Duodenal mucosa (tissue), 2 donors: ENCODE results near the gene CPM.

ENCODE experiments used
- H3K27ac ChIP-seq: one replicate; pipeline ENCODE4 v1.7.0; 2013; ENCODE audit warnings: low read depth, low read length
- H3K27me3 ChIP-seq, 2 donors: one replicate each; pipeline ENCODE4 v1.7.0; 2013; ENCODE audit warnings: low read length in 2 of 2, control low read depth in 1 of 2; ENCODE audit not compliant: insufficient read depth in 2 of 2, control insufficient read depth in 1 of 2
- H3K36me3 ChIP-seq, 2 donors: one replicate each; pipeline ENCODE4 v1.7.0; 2013; ENCODE audit warnings: low read length in 2 of 2, control low read depth in 1 of 2; ENCODE audit not compliant: insufficient read depth in 2 of 2, control insufficient read depth in 1 of 2
- H3K4me1 ChIP-seq, 2 donors: one replicate each; pipeline ENCODE4 v1.7.0; 2013; ENCODE audit warnings: low read length in 2 of 2, control low read depth in 1 of 2; ENCODE audit not compliant: insufficient read depth in 2 of 2, control insufficient read depth in 1 of 2
- H3K4me3 ChIP-seq, 2 donors: one replicate each; pipeline ENCODE4 v1.7.0; 2013; ENCODE audit warnings: low read length in 2 of 2, low read depth in 1 of 2
- H3K9ac ChIP-seq, 2 donors: one replicate each; pipeline ENCODE4 v1.7.0; 2013; ENCODE audit warnings: low read length in 2 of 2, low read depth in 1 of 2
- H3K9me3 ChIP-seq, 2 donors: one replicate each; pipeline ENCODE4 v1.7.0; 2013; ENCODE audit warnings: low read length in 2 of 2, control low read depth in 1 of 2; ENCODE audit not compliant: control insufficient read depth in 1 of 2

Gene CPM

DNA sequence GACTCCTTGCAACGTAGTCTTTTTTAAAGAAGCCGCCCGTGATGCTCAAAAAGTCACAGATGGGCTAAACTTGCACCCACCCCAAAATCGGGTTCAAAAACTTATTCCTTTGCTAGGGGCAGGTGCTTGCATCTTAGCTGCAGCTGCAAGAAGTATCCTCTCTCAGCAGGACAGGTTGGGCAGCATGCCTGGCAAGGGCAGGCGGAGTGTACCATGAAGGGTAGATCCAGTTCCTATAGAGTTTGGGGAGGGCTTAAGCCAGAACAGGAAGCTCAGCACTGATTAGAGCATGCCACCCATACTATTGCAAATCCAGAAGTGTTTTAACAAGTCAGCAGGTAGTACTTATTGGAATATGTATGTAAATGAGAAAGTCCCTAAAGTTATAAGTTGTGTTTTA, 48.7 kb downstream of the CPM start:
- H3K4me1 ChIP-seq = no peaks in the 10 kb centered on the region
- no peak overlapping the region for H3K27ac ChIP-seq
- no peaks in the 10 kb centered on the region for H3K27me3 ChIP-seq
- no peak overlapping the region for H3K9ac ChIP-seq
- H3K9me3 ChIP-seq = peaks cover 0 to 4% of the 10 kb centered on the region in 2 donors
- H3K4me3 ChIP-seq = no peak overlapping the region
- H3K36me3 ChIP-seq = no peaks in the 10 kb centered on the region

DNA sequence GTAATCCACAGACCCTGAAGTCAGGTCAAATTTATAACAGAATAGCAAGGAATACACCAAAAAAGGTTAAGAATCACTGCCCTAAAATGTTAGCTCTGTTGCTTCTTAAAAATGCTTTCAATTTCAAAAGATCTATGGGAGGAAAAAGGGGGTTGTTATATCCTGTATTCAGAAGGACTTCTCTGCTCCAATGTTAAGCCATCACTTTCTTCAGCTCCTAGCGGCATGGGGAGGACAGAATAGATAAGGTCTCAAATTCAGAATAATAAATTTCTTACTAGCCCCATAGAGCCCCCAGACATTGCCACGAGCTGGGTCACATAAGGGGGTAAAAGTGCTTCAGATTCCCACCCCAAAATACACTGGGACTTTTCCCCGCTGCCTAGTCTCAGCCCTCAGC, 49.8 kb downstream of the CPM start:
- Histone ChIP-seq H3K9ac (no peak overlapping the region), H3K4me1 (no peaks in the 10 kb centered on the region), H3K9me3 (peaks cover 4 to 7% of the 10 kb centered on the region in 2 donors), H3K4me3 (no peak overlapping the region), H3K27ac (no peak overlapping the region), H3K36me3 (no peaks in the 10 kb centered on the region), H3K27me3 (no peaks in the 10 kb centered on the region)

DNA sequence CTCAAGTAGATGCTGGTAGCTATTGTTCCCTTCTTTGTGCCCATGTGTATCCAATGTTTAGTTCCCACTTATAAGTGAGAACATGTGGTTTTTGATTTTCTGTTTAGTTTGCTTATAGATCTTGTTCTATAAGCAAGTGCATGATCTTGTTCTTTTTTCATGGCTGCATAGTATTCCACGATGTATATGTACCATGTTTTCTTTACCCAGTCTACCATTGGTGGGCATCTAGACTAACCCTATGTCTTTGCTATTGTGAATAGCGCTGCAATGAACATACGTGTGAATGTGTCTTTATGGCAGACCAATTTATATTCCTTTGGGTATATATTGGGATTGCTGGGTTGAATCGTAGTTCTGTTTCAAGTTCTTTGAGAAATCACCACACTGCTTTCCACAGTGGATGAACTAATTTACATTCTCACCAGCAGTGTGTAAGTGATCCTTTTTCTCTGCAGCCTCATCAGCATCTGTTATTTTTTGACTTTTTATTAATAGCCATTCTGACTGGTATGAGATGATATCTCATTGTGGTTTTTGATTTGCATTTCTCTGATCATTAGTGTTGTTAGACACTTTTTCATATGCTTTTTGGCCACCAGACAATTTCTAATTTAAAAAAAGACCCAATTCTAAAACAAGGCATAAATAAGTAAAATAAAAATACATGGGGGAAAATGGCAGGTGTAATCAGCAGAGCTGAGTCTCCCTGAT, 50.6 kb downstream of the CPM start:
- Histone ChIP-seq H3K27ac (no peak overlapping the region), H3K9ac (no peak overlapping the region), H3K9me3 (peaks cover 4 to 7% of the 10 kb centered on the region in 2 donors)

DNA sequence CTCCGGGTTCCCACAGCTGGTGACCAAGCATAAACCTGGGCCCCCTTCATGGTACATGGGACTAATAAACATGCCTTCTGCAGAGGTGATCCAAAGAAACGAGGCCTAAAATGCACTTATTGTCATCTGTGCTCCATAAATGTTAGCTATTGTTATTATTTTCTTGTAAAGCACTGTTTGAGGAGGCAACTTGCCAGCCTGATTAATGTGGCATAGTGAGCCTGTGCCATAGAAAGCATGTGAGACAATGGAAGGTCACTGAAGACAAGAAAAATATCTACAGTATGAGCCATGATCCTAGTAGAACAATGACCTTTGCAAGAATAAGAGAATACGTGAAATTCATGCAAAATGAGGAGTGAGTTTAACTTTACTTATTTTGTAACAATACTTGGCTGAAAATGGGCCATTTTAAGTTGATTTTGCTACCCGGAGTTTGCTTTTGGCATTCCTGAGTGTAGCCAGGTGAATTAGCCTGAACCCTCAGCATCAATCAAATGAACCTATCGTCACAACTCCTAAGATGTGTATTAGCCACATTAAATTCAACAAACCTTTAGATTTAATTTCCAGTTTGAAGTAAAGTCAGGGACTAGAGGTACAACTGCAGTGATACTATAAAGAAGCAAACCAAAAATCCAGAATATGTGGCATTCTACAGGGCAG, 52.2 kb downstream of the CPM start:
- no peak overlapping the region for H3K4me3 ChIP-seq
- no peaks in the 10 kb centered on the region for H3K27me3 ChIP-seq
- no peak overlapping the region for H3K9ac ChIP-seq
- no peaks in the 10 kb centered on the region for H3K4me1 ChIP-seq
- H3K9me3 ChIP-seq = peaks cover 4 to 7% of the 10 kb centered on the region in 2 donors
- no peaks in the 10 kb centered on the region for H3K36me3 ChIP-seq
- H3K27ac ChIP-seq = no peak overlapping the region

More for the DNA sequence above, 50.6 kb downstream of the CPM start:
- H3K4me3 ChIP-seq = no peak overlapping the region
- H3K27me3 ChIP-seq = no peaks in the 10 kb centered on the region
- no peaks in the 10 kb centered on the region for H3K36me3 ChIP-seq
- H3K4me1 ChIP-seq = no peaks in the 10 kb centered on the region

DNA sequence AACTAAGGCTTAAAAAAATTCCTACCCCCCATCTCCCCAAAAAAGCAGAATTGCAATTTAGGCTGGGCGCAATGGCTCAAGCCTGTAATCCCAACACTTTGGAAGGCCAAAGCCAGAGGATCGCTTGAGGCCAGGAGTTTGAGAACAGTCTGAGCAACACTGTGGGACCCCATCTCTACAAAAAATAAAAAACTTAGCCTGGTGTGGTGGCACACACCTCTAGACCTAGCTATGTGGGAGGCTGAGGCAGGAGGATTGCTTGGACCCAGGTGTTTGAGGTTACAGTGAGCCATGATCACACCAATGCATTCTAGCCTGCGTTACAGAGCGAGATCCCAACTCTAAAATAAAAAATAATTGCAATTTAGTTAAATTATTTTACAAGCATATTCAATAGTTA, 54.1 kb downstream of the CPM start:
- H3K9ac ChIP-seq = no peak overlapping the region
- peaks cover 4 to 7% of the 10 kb centered on the region in 2 donors for H3K9me3 ChIP-seq
- H3K4me3 ChIP-seq = no peak overlapping the region
- no peak overlapping the region for H3K27ac ChIP-seq
- no peaks in the 10 kb centered on the region for H3K27me3 ChIP-seq
- no peaks in the 10 kb centered on the region for H3K36me3 ChIP-seq
- no peaks in the 10 kb centered on the region for H3K4me1 ChIP-seq

DNA sequence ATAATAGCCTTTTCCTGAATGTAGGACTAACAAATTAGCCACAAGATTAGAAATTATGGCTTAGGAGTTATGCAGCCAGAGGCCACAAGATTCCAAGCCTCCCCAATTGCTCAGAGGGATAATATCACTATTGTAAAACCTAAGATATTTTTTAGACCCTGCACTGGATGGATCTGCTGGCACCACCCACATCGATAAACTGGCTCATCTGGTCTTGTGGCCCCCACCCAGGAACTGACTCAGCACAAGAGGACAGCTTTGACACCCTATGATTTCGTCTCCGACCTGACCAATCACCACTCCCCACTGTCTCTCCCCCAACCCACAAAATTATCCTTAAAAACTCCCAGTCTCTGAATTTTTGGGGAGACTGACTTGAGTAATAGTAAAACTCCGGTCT, 54.7 kb downstream of the CPM start:
- no peak overlapping the region for H3K9ac ChIP-seq
- H3K4me1 ChIP-seq = no peaks in the 10 kb centered on the region
- H3K9me3 ChIP-seq = peaks cover 4 to 7% of the 10 kb centered on the region in 2 donors
- H3K36me3 ChIP-seq = no peaks in the 10 kb centered on the region
- no peak overlapping the region for H3K27ac ChIP-seq
- no peak overlapping the region for H3K4me3 ChIP-seq
- no peaks in the 10 kb centered on the region for H3K27me3 ChIP-seq

DNA sequence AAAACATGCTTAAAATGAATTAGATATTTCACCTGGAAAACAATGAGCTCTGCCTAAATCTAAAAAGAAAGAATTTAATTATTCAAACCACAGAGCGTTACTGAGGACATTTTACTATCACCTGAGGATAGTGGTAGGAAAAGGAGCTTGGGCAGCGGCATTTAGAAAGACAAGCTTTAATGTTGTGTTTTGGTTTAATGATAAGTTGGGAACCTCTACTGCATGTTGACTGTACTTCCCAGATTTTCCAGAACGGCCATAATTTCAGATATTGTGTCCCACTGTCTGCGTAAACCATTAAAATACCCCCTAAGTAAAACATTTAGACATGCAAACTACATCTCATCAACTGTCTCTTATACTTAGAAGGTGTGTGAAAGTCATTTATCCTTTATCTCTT, 55.4 kb downstream of the CPM start:
- H3K27ac ChIP-seq = no peak overlapping the region
- H3K4me3 ChIP-seq = no peak overlapping the region
- H3K27me3 ChIP-seq = no peaks in the 10 kb centered on the region

DNA sequence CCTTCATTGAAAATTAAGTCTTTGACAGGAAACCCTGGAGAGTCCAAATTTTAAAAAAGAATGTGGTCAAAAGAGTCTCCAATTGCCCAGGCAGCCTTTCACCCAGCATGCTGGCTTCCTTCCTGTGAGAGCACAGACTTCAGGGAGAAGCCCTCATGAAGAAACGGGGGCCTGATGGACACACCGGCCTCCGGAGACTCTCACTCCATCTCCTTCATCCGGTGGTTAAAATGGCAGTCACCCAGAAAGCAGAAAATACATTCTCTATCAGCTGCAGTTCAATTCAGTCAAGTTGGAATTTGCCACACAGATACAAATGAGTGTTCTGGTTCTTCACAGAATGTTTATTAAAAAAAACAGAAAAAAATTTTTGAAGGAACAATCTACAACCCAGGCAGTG, 56.5 kb downstream of the CPM start:
- no peak overlapping the region for H3K9ac ChIP-seq
- H3K4me3 ChIP-seq = no peak overlapping the region
- H3K4me1 ChIP-seq = no peaks in the 10 kb centered on the region
- H3K27me3 ChIP-seq = no peaks in the 10 kb centered on the region
- peaks cover 0 to 2% of the 10 kb centered on the region in 2 donors for H3K36me3 ChIP-seq
- no peak overlapping the region for H3K27ac ChIP-seq
- peaks cover 3 to 4% of the 10 kb centered on the region in 2 donors for H3K9me3 ChIP-seq

More for the DNA sequence above, 55.4 kb downstream of the CPM start:
- Histone ChIP-seq H3K9me3 (peaks cover 4 to 7% of the 10 kb centered on the region in 2 donors), H3K4me1 (no peaks in the 10 kb centered on the region), H3K9ac (no peak overlapping the region), H3K36me3 (no peaks in the 10 kb centered on the region)

DNA sequence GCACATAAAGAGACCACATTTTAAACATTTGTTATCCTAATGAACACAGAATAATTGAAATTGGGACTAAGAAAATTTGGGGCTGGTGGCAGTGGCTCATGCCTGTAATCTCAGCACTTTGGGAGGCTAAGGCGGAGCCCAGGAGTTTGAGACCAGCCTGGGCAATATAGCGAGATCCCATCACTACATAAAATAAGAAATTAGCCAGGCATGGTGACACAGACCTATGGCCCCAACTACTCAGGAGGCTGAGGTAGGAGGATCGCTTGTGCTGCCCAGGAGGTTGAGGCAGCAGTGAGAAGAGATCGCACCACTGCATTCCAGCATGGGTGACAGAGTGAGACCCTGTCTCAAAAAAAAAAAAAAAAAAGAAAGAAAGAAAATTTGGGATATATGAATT, 59.7 kb downstream of the CPM start:
- H3K27ac ChIP-seq = no peak overlapping the region
- H3K9ac ChIP-seq = no peak overlapping the region
- H3K4me1 ChIP-seq = no peaks in the 10 kb centered on the region
- H3K36me3 ChIP-seq = peaks cover 0 to 6% of the 10 kb centered on the region in 2 donors
- peaks cover 0 to 2% of the 10 kb centered on the region in 2 donors for H3K9me3 ChIP-seq
- no peaks in the 10 kb centered on the region for H3K27me3 ChIP-seq
- no peak overlapping the region for H3K4me3 ChIP-seq

DNA sequence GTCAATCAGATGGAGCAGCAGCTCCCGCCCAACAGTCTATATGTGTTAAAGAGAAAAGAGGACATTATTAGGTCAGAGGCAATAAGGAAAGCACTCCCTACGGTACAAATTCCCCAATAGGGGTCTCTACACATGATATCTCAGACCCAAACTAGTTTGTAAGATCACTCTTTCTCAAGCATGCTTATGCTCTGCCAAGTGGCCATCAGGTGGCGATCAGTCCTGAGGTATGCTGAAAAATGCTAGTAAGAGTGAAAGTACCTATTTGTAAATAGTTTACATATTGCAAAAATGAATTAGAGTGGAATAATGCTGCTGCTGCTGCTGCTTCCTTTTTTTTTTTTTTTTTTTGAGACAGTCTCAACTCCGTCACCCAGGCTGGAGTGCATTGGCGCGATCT, 61.0 kb downstream of the CPM start:
- H3K27me3 ChIP-seq = no peaks in the 10 kb centered on the region
- H3K4me1 ChIP-seq = no peaks in the 10 kb centered on the region
- no peak overlapping the region for H3K4me3 ChIP-seq
- H3K9ac ChIP-seq = no peak overlapping the region
- no peaks in the 10 kb centered on the region for H3K9me3 ChIP-seq
- H3K36me3 ChIP-seq = peaks cover 0 to 6% of the 10 kb centered on the region in 2 donors
- no peak overlapping the region for H3K27ac ChIP-seq
